DOHH2 (cell line): ENCODE results near the gene SCNN1G.

Experiments
- EZH2phosphoT487 ChIP-seq: fragments of 200-600 bp; sonication (generic); IDR thresholded peaks from 2 replicates; pipeline ENCODE4 v1.6.1; 2017; ENCODE audit warnings: borderline replicate concordance, mild to moderate bottlenecking, antibody characterized with exemption, low read length, moderate library complexity, mixed read lengths
- TF ChIP-seq, protein P1 (sequence below): fragments of 200-600 bp; sonication (generic); IDR thresholded peaks from one replicate; pipeline ENCODE4 v1.5.1; 2014; ENCODE audit warnings: antibody characterized with exemption, mild to moderate bottlenecking, low read depth, low read length; ENCODE audit not compliant: poor library complexity, severe bottlenecking

DNA sequence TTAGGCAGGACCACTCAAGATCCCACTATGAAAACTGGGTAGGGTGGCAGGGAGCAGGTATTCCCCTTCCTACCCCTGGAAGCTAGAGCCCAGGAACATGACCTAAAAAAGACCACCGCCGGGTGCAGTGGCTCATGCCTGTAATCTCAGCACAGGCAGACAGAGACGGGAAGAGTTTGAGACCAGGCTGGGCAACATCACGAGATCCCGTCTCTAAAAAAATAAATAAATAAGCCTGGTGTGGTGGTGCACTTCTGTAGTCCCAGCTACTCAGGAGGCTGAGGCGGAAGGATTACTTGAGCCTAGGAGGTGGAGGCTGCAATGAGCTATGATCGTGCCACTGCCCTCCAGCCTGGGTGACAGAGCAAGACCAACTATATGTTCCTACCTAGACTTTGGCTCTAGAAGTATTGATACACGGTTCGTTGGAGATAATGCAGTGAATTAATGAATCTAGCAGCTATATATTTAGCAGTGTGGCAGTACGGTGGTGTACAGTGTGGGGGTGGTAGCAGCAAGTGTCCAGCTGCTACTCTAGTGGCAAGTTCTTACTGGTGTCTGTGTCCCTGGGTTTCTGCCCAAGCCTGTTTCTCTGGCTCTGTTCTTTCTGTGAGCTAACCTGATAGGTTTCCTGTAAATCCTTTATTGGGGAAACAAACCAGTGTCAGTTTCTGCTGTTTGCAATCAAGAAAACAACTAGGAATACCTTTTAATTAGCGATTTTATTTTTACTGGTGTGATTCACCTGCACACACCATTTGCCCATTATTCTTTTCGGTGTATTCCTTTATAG lies 30.0 kb upstream of the SCNN1G start:
- TF ChIP-seq, protein P1, sequence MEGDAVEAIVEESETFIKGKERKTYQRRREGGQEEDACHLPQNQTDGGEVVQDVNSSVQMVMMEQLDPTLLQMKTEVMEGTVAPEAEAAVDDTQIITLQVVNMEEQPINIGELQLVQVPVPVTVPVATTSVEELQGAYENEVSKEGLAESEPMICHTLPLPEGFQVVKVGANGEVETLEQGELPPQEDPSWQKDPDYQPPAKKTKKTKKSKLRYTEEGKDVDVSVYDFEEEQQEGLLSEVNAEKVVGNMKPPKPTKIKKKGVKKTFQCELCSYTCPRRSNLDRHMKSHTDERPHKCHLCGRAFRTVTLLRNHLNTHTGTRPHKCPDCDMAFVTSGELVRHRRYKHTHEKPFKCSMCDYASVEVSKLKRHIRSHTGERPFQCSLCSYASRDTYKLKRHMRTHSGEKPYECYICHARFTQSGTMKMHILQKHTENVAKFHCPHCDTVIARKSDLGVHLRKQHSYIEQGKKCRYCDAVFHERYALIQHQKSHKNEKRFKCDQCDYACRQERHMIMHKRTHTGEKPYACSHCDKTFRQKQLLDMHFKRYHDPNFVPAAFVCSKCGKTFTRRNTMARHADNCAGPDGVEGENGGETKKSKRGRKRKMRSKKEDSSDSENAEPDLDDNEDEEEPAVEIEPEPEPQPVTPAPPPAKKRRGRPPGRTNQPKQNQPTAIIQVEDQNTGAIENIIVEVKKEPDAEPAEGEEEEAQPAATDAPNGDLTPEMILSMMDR = no peak
- no peak for TF ChIP-seq EZH2phosphoT487
